Ishikawa (cell line): ENCODE measurements around the gene OR5H14.

ENCODE experiments used
- CEBPB ChIP-seq: IDR thresholded peaks from 2 replicates; pipeline ENCODE4 v1.6.1; 2012
- CREB1 ChIP-seq: IDR thresholded peaks from 2 replicates; pipeline ENCODE4 v1.6.1; 2012; ENCODE audit warnings: low read depth
- EGR1 ChIP-seq: IDR thresholded peaks from 2 replicates; pipeline ENCODE4 v1.6.1; 2012
- EP300 ChIP-seq: IDR thresholded peaks from 2 replicates; pipeline ENCODE4 v1.6.1; 2012; ENCODE audit warnings: borderline replicate concordance
- FOXM1 ChIP-seq: IDR thresholded peaks from 2 replicates; pipeline ENCODE4 v1.6.1; 2012; ENCODE audit warnings: low read depth, borderline replicate concordance
- MAX ChIP-seq: IDR thresholded peaks from 2 replicates; pipeline ENCODE4 v1.6.1; 2012
- RAD21 ChIP-seq: IDR thresholded peaks from 2 replicates; pipeline ENCODE4 v1.6.1; 2012; ENCODE audit warnings: low read depth
- REST ChIP-seq: IDR thresholded peaks from 2 replicates; pipeline ENCODE4 v1.6.1; 2012; ENCODE audit warnings: low read depth, mild to moderate bottlenecking
- TAF1 ChIP-seq: IDR thresholded peaks from 2 replicates; pipeline ENCODE4 v1.6.1; 2012; ENCODE audit warnings: low read depth, mild to moderate bottlenecking
- TCF12 ChIP-seq: IDR thresholded peaks from 2 replicates; pipeline ENCODE4 v1.6.1; 2012; ENCODE audit warnings: low read depth
- YY1 ChIP-seq: IDR thresholded peaks from 2 replicates; pipeline ENCODE4 v1.6.1; 2012; ENCODE audit warnings: low read depth

- no peak for TF ChIP-seq EGR1
- no peak for TF ChIP-seq YY1
- no peak for TF ChIP-seq RAD21
- no peak for TF ChIP-seq MAX
- TF ChIP-seq EP300: no peak
- no peak for TF ChIP-seq REST
- TF ChIP-seq CEBPB: no peak
- TF ChIP-seq TCF12: no peak
- no peak for TF ChIP-seq CREB1
- no peak for TF ChIP-seq TAF1
- TF ChIP-seq FOXM1: no peak
Observed at GRCh38 chr3:98182196-98182595, 34.9 kb downstream of the OR5H14 start.
